Thyroid gland (tissue), 4 donors: ENCODE results near the gene MS4A5. TPM values are rescaled to one million over a fixed set of nuclear protein-coding genes. Genes with fewer than 3 reads are reported as not detected.

Experiments
- DNase-seq, 2 donors: peaks; one replicate each; pipeline ENCODE4 v3.0.0-alpha.2; 2019
- H3K27ac ChIP-seq, 3 donors: fragments of 200-600 bp; sonication (generic); 1 replicate in 2 of 3; 2 replicates in 1 of 3; pipeline ENCODE4 v1.5.1; 2016 to 2019; ENCODE audit warnings: mild to moderate bottlenecking in 1 of 3, moderate library complexity in 1 of 3
- H3K27me3 ChIP-seq: fragments of 200-600 bp; sonication (generic); one replicate; pipeline ENCODE4 v1.5.1; 2019
- H3K36me3 ChIP-seq, 2 donors: fragments of 200-600 bp; sonication (generic); one replicate each; pipeline ENCODE4 v1.5.1; 2016 to 2019
- H3K4me1 ChIP-seq, 2 donors: fragments of 200-600 bp; sonication (generic); one replicate each; pipeline ENCODE4 v1.5.1; 2017 to 2019
- H3K4me3 ChIP-seq, 3 donors: fragments of 200-600 bp; sonication (generic); replicated peaks in 1 of 3; 1 replicate in 2 of 3; 2 replicates in 1 of 3; pipeline ENCODE4 v1.5.1; 2016; ENCODE audit warnings: mild to moderate bottlenecking in 1 of 3
- H3K9me3 ChIP-seq: fragments of 200-600 bp; sonication (generic); one replicate; pipeline ENCODE4 v1.5.1; 2017
- CTCF ChIP-seq, 6 experiments: fragments of 200-600 bp in 3 of 6; fragments of 450-650 bp in 3 of 6; sonication (generic) in 3 of 6; IDR thresholded peaks; one replicate each; pipeline ENCODE4 v1.5.1; 2016 to 2019; ENCODE audit warnings: antibody characterized with exemption in 6 of 6, mild to moderate bottlenecking in 2 of 6, inconsistent platforms in 1 of 6, moderate library complexity in 1 of 6
- POLR2A ChIP-seq, 2 donors: fragments of 450-650 bp; IDR thresholded peaks; one replicate each; pipeline ENCODE4 v1.6.1; 2017; ENCODE audit warnings: antibody characterized with exemption in 2 of 2, mild to moderate bottlenecking in 2 of 2, moderate library complexity in 1 of 2
- WGBS, 2 donors: methylation state at CpG; one replicate each; pipeline ENCODE4 v1.1.5; 2017; 5-methylcytosine and 5-hydroxymethylcytosine counted together
- intact Hi-C: fragments of 100-400 bp; cut with DNase I; formaldehyde crosslinking; loops from one replicate; pipeline ENCODE4 v1.15.1; 2023
- total RNA-seq, 4 donors: library from RNA; depleted of rRNA; stranded (reverse); fragments of >200 nt; gene quantifications; one replicate each; pipeline ENCODE4 v1.2.3, GENCODE V29; 2016

The MS4A5 gene
- total RNA-seq, 4 donors from 2014 or later: not detected

- Histone ChIP-seq H3K27ac (no peak overlapping the region), H3K27me3 (no peaks in the 10 kb centered on the region), H3K36me3 (no peaks in the 10 kb centered on the region), H3K4me1 (no peaks in the 10 kb centered on the region), H3K4me3 (no peak overlapping the region), H3K9me3 (no peaks in the 10 kb centered on the region)
- TF ChIP-seq CTCF (IDR thresholded peaks at IDR 0.05) (no peak), POLR2A (IDR thresholded peaks at IDR 0.05) (no peak)
- intact Hi-C loops: no loop called here
- DNase-seq: no peak
- WGBS, 2 donors: 83 to 85% methylated on average over 2 of the region's 2 CpGs
These were observed 64.1 kb downstream of the MS4A5 start for GRCh38 chr11:60493454-60493853.

Other genes with a start within 250 kb of the MS4A5 start
- 10 to 100 TPM; 12.1 to 51.6 (median 36.9) TPM for gene MS4A6A, start 246.5 kb upstream of the MS4A5 start, total RNA-seq
- under 1 TPM in 2 of 4 donors, not detected in 2; 0.56 to 0.73 TPM for gene MS4A4E, start 186.4 kb upstream of the MS4A5 start, total RNA-seq
- 10 to 100 TPM in 1 of 4 donors, 1 to 10 TPM in 3; 4.1 to 53.9 (median 7.9) TPM for gene MS4A4A, start 148.9 kb upstream of the MS4A5 start, total RNA-seq
- gene MS4A6E, start 102.3 kb upstream of the MS4A5 start, total RNA-seq: not detected
- 10 to 100 TPM in 1 of 4 donors, 1 to 10 TPM in 3; 6.1 to 44.2 (median 7.0) TPM for gene MS4A7, start 51.0 kb upstream of the MS4A5 start, total RNA-seq
- gene MS4A14, start 33.1 kb upstream of the MS4A5 start, total RNA-seq: 1 to 10 TPM in 2 of 4 donors, under 1 TPM in 2; 0.49 to 1.6 (median 0.92) TPM
- under 1 TPM in 2 of 4 donors, not detected in 2; 0.13 to 0.25 TPM for gene MS4A1, start 26.3 kb downstream of the MS4A5 start, total RNA-seq
- gene MS4A12, start 63.2 kb downstream of the MS4A5 start, total RNA-seq: not detected
- gene MS4A13, start 85.8 kb downstream of the MS4A5 start, total RNA-seq: not detected